ENCODE measurements around the gene TGFBRAP1.

GRCh38 chr2:105357122-105357521, 27.6 kb upstream of the TGFBRAP1 start:
- TF ChIP-seq CTCF (IDR thresholded peaks at IDR 0.05; ENCODE audit: low read depth, low read length, missing input control) (no peak), ATF3 (IDR thresholded peaks at IDR 0.05) (no peak), JUND (IDR thresholded peaks at IDR 0.05) (no peak), RXRA (IDR thresholded peaks at IDR 0.05) (no peak), GABPA (IDR thresholded peaks at IDR 0.05 in 1 of 2, conservative IDR thresholded peaks at IDR 0.05 in 1 of 2) (no peak), MAX (IDR thresholded peaks at IDR 0.05) (no peak), REST (IDR thresholded peaks at IDR 0.05) (no peak), EGR1 (IDR thresholded peaks at IDR 0.05; ENCODE audit: low read depth in 2 of 2) (no peak), YY1 (IDR thresholded peaks at IDR 0.05) (no peak), TAF1 (conservative IDR thresholded peaks at IDR 0.05) (no peak)

Measured in liver (tissue), 3 donors.